Nephron (organoid): ENCODE results near the gene TP53BP2.
"Not testable (repeated sequence)": the region's sequence is repeated elsewhere in the genome, so short reads cannot be mapped to it uniquely, and the experiment has no call there.

Experiments used
- H3K27ac Mint-ChIP-seq, 3 experiments: 2 replicates each; pipeline ENCODE4 v1.8.0; 2020; ENCODE audit warnings: mixed read lengths in 3 of 3, mild to moderate bottlenecking in 2 of 3, moderate library complexity in 1 of 3
- H3K27me3 Mint-ChIP-seq: 2 replicates; pipeline ENCODE4 v1.8.0; 2021; ENCODE audit warnings: low read depth, mild to moderate bottlenecking, moderate library complexity, mixed read lengths
- H3K36me3 Mint-ChIP-seq: 2 replicates; pipeline ENCODE4 v1.8.0; 2020; ENCODE audit warnings: low read depth, mixed read lengths
- H3K4me1 Mint-ChIP-seq: 2 replicates; pipeline ENCODE4 v1.8.0; 2020; ENCODE audit warnings: mixed read lengths
- H3K4me3 Mint-ChIP-seq, 3 experiments: 2 replicates each; pipeline ENCODE4 v1.8.0; 2020; ENCODE audit warnings: mild to moderate bottlenecking in 3 of 3, mixed read lengths in 3 of 3, moderate library complexity in 2 of 3
- H3K9me3 Mint-ChIP-seq: 2 replicates; pipeline ENCODE4 v1.8.0; 2020; ENCODE audit warnings: mixed read lengths
- TF ChIP-seq, protein P1 (sequence below), 3 experiments: fragments of 200-600 bp; sonication (generic); IDR thresholded peaks; one replicate each; pipeline ENCODE4 v1.5.0; 2021; ENCODE audit warnings: antibody characterized with exemption in 3 of 3; ENCODE audit not compliant: unreplicated experiment in 3 of 3

TP53BP2 gene

DNA sequence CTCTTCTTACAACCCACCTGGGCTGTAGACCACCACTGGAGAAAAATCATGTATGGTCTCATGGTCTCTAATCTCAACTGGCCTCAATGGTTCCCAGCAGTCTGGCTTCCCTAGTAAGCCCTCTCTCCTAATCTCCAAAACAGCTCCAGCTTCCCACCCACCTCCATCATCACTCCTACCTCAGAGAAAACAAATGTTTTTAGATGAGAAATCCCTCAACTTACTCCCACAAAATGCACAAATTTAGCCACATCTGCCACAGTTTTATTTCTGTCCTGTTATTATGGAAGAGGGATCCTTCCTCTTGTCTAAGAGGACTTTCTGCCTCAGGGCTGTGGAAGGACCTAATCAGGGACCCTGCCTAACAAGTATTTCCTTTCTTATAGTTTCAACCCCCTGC, 32.1 kb downstream of the TP53BP2 start:
- Mint-ChIP-seq H3K27me3 (no peaks in the 10 kb centered on the region), H3K4me3 (no peak overlapping the region), H3K36me3 (peaks cover 54% of the 10 kb centered on the region), H3K27ac (peak overlapping the region in 2 of 3 experiments; percentile 7 to 12), H3K9me3 (no peaks in the 10 kb centered on the region), H3K4me1 (peaks cover 23% of the 10 kb centered on the region)
- TF ChIP-seq, protein P1, sequence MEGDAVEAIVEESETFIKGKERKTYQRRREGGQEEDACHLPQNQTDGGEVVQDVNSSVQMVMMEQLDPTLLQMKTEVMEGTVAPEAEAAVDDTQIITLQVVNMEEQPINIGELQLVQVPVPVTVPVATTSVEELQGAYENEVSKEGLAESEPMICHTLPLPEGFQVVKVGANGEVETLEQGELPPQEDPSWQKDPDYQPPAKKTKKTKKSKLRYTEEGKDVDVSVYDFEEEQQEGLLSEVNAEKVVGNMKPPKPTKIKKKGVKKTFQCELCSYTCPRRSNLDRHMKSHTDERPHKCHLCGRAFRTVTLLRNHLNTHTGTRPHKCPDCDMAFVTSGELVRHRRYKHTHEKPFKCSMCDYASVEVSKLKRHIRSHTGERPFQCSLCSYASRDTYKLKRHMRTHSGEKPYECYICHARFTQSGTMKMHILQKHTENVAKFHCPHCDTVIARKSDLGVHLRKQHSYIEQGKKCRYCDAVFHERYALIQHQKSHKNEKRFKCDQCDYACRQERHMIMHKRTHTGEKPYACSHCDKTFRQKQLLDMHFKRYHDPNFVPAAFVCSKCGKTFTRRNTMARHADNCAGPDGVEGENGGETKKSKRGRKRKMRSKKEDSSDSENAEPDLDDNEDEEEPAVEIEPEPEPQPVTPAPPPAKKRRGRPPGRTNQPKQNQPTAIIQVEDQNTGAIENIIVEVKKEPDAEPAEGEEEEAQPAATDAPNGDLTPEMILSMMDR (IDR thresholded peaks at IDR 0.05; ENCODE audit: unreplicated experiment in 3 of 3): no peak

DNA sequence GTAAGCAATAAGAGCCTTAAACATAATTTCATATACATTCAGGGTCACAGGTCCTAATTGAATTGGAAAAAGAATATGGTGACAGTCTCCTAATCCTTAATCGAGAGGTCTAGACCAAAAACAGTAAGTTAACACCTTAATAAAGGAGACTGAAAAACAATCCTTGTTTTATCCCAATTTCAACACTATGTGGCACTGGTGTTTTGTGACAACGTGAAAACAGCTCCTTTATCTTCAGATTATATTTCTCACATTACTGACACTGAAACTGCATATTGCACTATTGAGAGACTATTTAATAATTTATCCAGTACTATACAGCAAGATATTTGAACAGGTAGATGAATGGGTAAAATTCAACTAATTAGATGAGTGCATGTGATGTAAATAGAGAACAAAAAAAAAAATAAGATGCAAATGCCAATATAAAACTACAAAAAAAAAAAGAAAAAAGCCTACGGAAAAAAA, 34.1 kb downstream of the TP53BP2 start:
- H3K4me1 Mint-ChIP-seq: peaks cover 23% of the 10 kb centered on the region
- TF ChIP-seq, protein P1 (IDR thresholded peaks at IDR 0.05; ENCODE audit: unreplicated experiment in 3 of 3): peak; percentile 43 to 63 (median 53)
- H3K36me3 Mint-ChIP-seq: peaks cover 66% of the 10 kb centered on the region
- H3K27me3 Mint-ChIP-seq: no peaks in the 10 kb centered on the region
- no peak overlapping the region for H3K4me3 Mint-ChIP-seq
- no peak overlapping the region for H3K27ac Mint-ChIP-seq
- H3K9me3 Mint-ChIP-seq: peaks cover 2% of the 10 kb centered on the region

DNA sequence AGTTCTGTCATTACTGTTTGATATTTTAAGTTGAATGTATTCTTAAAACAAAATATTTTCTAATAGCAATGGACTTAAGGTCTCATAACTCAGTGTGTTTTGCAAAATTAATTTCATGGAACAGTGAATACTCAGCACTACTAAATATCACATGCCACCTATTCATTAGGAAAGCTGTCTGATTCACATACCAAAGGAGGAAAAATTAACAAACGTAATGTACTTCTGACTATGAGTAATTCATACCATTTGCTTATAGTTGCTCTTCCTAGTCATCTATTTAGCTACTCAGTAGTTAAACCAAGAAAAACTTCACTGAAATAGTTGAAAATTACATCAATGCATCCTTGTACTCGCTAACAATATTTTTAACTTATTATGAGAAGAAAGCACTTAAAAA, 35.2 kb downstream of the TP53BP2 start:
- TF ChIP-seq, protein P1 (IDR thresholded peaks at IDR 0.05; ENCODE audit: unreplicated experiment in 3 of 3): no peak
- peaks cover 17% of the 10 kb centered on the region for H3K4me1 Mint-ChIP-seq
- H3K36me3 Mint-ChIP-seq: peaks cover 72% of the 10 kb centered on the region
- no peak overlapping the region for H3K27ac Mint-ChIP-seq
- H3K27me3 Mint-ChIP-seq: no peaks in the 10 kb centered on the region
- H3K4me3 Mint-ChIP-seq: no peak overlapping the region
- H3K9me3 Mint-ChIP-seq: peaks cover 2% of the 10 kb centered on the region

DNA sequence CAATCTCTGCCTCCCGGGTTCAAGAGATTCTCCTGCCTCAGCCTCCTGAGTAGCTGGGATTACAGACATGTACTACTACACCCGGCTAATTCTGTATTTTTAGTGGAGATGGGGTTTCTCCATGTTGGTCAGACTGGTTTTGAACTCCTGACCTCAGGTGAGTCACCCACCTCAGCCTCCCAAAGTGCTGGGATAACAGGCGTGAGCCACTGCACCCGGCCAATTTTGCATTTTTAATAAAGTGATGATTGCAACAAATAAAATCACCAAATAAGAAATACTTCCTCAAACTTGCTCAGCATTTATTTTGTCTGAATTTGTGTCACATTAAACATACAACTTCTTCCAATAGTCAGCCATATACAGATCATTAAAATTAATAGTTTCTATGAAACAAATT, 35.8 kb downstream of the TP53BP2 start:
- Mint-ChIP-seq H3K4me1 (peaks cover 11% of the 10 kb centered on the region), H3K36me3 (peaks cover 77% of the 10 kb centered on the region)
- not testable (repeated sequence) for H3K4me3 Mint-ChIP-seq, H3K9me3 Mint-ChIP-seq, H3K27me3 Mint-ChIP-seq, H3K27ac Mint-ChIP-seq

DNA sequence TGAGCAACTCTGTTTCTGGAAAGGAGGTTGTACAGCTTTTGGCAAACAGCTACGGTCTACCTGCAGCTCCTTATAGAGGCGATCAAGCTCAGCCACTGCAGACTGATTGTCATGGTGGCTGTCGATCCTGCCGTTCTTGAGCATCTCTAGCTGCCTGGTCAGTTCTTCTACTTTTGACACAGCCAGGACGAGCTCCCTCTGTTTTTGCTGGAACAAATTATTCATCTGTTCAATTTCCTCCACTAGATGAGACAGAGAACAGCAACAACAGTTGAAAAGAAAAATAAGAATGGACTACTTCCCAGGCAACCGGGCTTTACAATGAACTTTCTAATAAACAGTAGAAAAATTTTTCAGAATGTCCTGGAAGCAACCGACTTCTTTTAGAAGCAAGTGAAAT, 42.5 kb downstream of the TP53BP2 start:
- Mint-ChIP-seq H3K4me3 (peak overlapping the region in 1 of 3 experiments; percentile 64), H3K36me3 (peaks cover 85% of the 10 kb centered on the region), H3K9me3 (peaks cover 2% of the 10 kb centered on the region), H3K27ac (no peak overlapping the region), H3K4me1 (peaks cover 19% of the 10 kb centered on the region), H3K27me3 (no peaks in the 10 kb centered on the region)
- TF ChIP-seq, protein P1 (IDR thresholded peaks at IDR 0.05; ENCODE audit: unreplicated experiment in 3 of 3): no peak

DNA sequence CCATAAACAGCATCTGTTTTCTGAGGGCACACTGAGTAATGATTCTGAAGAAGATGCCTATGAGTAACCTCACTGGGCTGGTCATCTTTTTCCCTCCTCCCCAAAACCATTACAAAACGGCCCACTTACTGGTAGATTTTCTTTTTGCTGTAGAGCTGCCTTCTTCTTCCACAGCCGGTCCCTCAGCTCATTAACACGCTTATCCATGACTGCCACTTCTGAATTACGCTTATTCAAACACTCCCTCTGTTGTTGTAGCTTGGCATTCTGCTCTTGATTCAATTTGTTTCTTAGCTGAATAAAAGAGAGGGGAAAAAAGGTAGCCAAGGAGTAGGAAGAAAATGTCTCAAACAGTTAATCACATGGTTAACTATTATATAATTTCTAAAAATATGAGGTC, 43.1 kb downstream of the TP53BP2 start:
- peaks cover 87% of the 10 kb centered on the region for H3K36me3 Mint-ChIP-seq
- H3K27ac Mint-ChIP-seq: no peak overlapping the region
- H3K9me3 Mint-ChIP-seq: peaks cover 2% of the 10 kb centered on the region
- H3K27me3 Mint-ChIP-seq: no peaks in the 10 kb centered on the region
- TF ChIP-seq, protein P1 (IDR thresholded peaks at IDR 0.05; ENCODE audit: unreplicated experiment in 3 of 3): no peak
- H3K4me1 Mint-ChIP-seq: peaks cover 19% of the 10 kb centered on the region
- peak overlapping the region in 1 of 3 experiments; percentile 64 for H3K4me3 Mint-ChIP-seq
